C4-2B (cell line): ENCODE measurements around the gene NRXN3.

Experiments
- ZFX ChIP-seq: fragments of 450-650 bp; IDR thresholded peaks from 2 replicates; pipeline ENCODE4 v1.6.1; 2017
- TF ChIP-seq, protein P1 (sequence below): fragments of 450-650 bp; conservative IDR thresholded peaks from 2 replicates; pipeline ENCODE4 v1.5.1; 2017; ENCODE audit warnings: mild to moderate bottlenecking

- TF ChIP-seq, protein P1, sequence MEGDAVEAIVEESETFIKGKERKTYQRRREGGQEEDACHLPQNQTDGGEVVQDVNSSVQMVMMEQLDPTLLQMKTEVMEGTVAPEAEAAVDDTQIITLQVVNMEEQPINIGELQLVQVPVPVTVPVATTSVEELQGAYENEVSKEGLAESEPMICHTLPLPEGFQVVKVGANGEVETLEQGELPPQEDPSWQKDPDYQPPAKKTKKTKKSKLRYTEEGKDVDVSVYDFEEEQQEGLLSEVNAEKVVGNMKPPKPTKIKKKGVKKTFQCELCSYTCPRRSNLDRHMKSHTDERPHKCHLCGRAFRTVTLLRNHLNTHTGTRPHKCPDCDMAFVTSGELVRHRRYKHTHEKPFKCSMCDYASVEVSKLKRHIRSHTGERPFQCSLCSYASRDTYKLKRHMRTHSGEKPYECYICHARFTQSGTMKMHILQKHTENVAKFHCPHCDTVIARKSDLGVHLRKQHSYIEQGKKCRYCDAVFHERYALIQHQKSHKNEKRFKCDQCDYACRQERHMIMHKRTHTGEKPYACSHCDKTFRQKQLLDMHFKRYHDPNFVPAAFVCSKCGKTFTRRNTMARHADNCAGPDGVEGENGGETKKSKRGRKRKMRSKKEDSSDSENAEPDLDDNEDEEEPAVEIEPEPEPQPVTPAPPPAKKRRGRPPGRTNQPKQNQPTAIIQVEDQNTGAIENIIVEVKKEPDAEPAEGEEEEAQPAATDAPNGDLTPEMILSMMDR, result no peak
- TF ChIP-seq ZFX, result no peak
These were observed 235.1 kb downstream of the NRXN3 start for GRCh38 chr14:78405079-78405856.
